ENCODE data around the gene VPS37D.
"Not testable (repeated sequence)": the region's sequence is repeated elsewhere in the genome, so short reads cannot be mapped to it uniquely, and the experiment has no call there.

VPS37D gene

GRCh38 chr7:73667344-73668102 is at the start of gene VPS37D:
VPS37D (plus strand) TSS chr7:73667831; CDS start chr7:73667959, 128 bp downstream.
- peak; percentile 89 for DNase-seq (ENCODE audit: extremely low spot score)
- peak; percentile 57 for TF ChIP-seq FOXM1 (IDR thresholded peaks at IDR 0.05; ENCODE audit: borderline replicate concordance)
- TF ChIP-seq HDGF (IDR thresholded peaks at IDR 0.05; ENCODE audit: borderline replicate concordance): no peak
- CTCF ChIA-PET: interaction anchor here (0.6 to 3.1 kb wide), 8 partner anchors 14 to 583 kb away, joined by 3 to 16 read pairs (median 3); no protein-coding TSS in a partner anchor
- POLR2A ChIA-PET: no interaction called here

GRCh38 chr7:73618538-73618937 is 49.1 kb upstream of the VPS37D start:
- CTCF ChIA-PET: interaction anchor here (0.6 to 1.5 kb wide), 2 partner anchors 12 to 236 kb away, joined by 3 to 5 read pairs; no protein-coding TSS in a partner anchor
- POLR2A ChIA-PET: no interaction called here
- TF ChIP-seq SUZ12 (IDR thresholded peaks at IDR 0.05) (no peak), HDGF (IDR thresholded peaks at IDR 0.05; ENCODE audit: borderline replicate concordance) (no peak), FOXK2 (IDR thresholded peaks at IDR 0.05) (no peak), CTBP1 (IDR thresholded peaks at IDR 0.05; ENCODE audit: borderline replicate concordance) (no peak), BHLHE40 (IDR thresholded peaks at IDR 0.05; ENCODE audit: borderline replicate concordance) (no peak), NFRKB (IDR thresholded peaks at IDR 0.05) (no peak), ELF4 (IDR thresholded peaks at IDR 0.05) (no peak), TARDBP (IDR thresholded peaks at IDR 0.05) (no peak), L3MBTL2 (conservative IDR thresholded peaks at IDR 0.05) (no peak), FOXM1 (IDR thresholded peaks at IDR 0.05; ENCODE audit: borderline replicate concordance) (no peak), ZNF384 (IDR thresholded peaks at IDR 0.05) (no peak), LEF1 (IDR thresholded peaks at IDR 0.05; ENCODE audit: borderline replicate concordance) (no peak), ARNT (IDR thresholded peaks at IDR 0.05) (no peak), SP1 (IDR thresholded peaks at IDR 0.05) (no peak), FOXA1 (IDR thresholded peaks at IDR 0.05) (no peak)
- TF ChIP-seq, protein P1, sequence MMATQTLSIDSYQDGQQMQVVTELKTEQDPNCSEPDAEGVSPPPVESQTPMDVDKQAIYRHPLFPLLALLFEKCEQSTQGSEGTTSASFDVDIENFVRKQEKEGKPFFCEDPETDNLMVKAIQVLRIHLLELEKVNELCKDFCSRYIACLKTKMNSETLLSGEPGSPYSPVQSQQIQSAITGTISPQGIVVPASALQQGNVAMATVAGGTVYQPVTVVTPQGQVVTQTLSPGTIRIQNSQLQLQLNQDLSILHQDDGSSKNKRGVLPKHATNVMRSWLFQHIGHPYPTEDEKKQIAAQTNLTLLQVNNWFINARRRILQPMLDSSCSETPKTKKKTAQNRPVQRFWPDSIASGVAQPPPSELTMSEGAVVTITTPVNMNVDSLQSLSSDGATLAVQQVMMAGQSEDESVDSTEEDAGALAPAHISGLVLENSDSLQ (IDR thresholded peaks at IDR 0.05): no peak
- no peak for DNase-seq (ENCODE audit: extremely low spot score)

DNA sequence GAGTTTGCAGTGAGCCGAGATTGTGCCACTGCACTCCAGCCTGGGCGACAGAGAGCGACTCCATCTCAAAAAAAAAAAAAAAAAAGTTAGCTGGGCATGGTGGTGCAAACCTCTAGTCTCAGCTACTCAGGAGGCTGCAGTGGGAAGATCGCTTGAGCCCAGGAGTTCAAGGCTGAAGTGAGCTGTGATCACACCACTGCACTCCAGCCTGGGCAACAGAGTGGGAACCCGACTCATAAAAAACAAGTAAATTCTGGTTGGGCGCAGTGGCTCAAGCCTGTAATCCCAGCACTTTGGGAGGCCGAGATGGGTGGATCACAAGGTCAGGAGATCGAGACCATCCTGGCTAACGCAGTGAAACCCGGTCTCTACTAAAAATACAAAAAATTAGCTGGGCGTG is 48.2 kb upstream of the VPS37D start:
- DNase-seq (ENCODE audit: extremely low spot score); CTCF ChIA-PET; POLR2A ChIA-PET: not testable (repeated sequence)

GRCh38 chr7:73621168-73622063 is 46.2 kb upstream of the VPS37D start:
- ChIA-PET POLR2A (interaction anchor here (1.0 to 2.0 kb wide), 2 partner anchors 14 to 117 kb away, joined by 3 to 4 read pairs; partner anchors contain the start of gene ABHD11), CTCF (no interaction called here)
- TF ChIP-seq, protein P1 (IDR thresholded peaks at IDR 0.05): no peak
- TF ChIP-seq FOXK2 (IDR thresholded peaks at IDR 0.05) (no peak), NFRKB (IDR thresholded peaks at IDR 0.05) (no peak), SUZ12 (IDR thresholded peaks at IDR 0.05) (no peak), LEF1 (IDR thresholded peaks at IDR 0.05; ENCODE audit: borderline replicate concordance) (no peak), BHLHE40 (IDR thresholded peaks at IDR 0.05; ENCODE audit: borderline replicate concordance) (no peak), FOXA1 (IDR thresholded peaks at IDR 0.05) (no peak)
- DNase-seq (ENCODE audit: extremely low spot score): no peak

DNA sequence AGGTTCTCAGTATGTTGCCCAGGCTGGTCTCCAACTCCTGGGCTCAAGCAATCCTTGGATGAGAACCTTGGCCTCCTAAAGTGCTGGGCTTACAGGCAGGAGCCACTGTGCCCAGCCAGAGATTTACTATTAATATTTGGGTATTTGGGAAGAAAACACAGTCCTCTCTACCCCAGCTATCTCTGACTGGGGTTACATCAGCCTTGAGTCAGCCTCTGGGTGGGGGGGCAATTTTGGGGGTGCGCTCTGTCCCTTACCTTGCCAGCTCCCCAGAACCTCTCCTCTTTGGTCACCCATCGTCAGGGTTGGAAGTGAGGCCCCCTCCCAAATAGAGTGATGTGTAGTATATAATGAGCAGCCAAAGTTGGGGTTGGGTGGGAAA is 45.1 kb upstream of the VPS37D start:
- POLR2A ChIA-PET: no interaction called here
- DNase-seq (ENCODE audit: extremely low spot score): no peak
- TF ChIP-seq ZNF384 (IDR thresholded peaks at IDR 0.05): no peak
- TF ChIP-seq ELF4 (IDR thresholded peaks at IDR 0.05): no peak
- TF ChIP-seq FOXM1 (IDR thresholded peaks at IDR 0.05; ENCODE audit: borderline replicate concordance): no peak
- no peak for TF ChIP-seq L3MBTL2 (conservative IDR thresholded peaks at IDR 0.05)
- no peak for TF ChIP-seq TARDBP (IDR thresholded peaks at IDR 0.05)
- TF ChIP-seq HDGF (IDR thresholded peaks at IDR 0.05; ENCODE audit: borderline replicate concordance): no peak
- no peak for TF ChIP-seq ARNT (IDR thresholded peaks at IDR 0.05)
- TF ChIP-seq, protein P1 (IDR thresholded peaks at IDR 0.05): no peak
- no peak for TF ChIP-seq FOXA1 (IDR thresholded peaks at IDR 0.05)
- no peak for TF ChIP-seq BHLHE40 (IDR thresholded peaks at IDR 0.05; ENCODE audit: borderline replicate concordance)
- TF ChIP-seq SUZ12 (IDR thresholded peaks at IDR 0.05): no peak
- TF ChIP-seq LEF1 (IDR thresholded peaks at IDR 0.05; ENCODE audit: borderline replicate concordance): no peak
- no peak for TF ChIP-seq SP1 (IDR thresholded peaks at IDR 0.05)
- TF ChIP-seq FOXK2 (IDR thresholded peaks at IDR 0.05): no peak
- TF ChIP-seq CTBP1 (IDR thresholded peaks at IDR 0.05; ENCODE audit: borderline replicate concordance): no peak
- no peak for TF ChIP-seq NFRKB (IDR thresholded peaks at IDR 0.05)
- CTCF ChIA-PET: interaction anchor here (1.1 kb wide), 1 partner anchor 16 kb away, joined by 4 read pairs; no protein-coding TSS in a partner anchor
